Measurements from ENCODE around the gene ISM2. TPM values are rescaled to one million over a fixed set of nuclear protein-coding genes. Genes with fewer than 3 reads are reported as not detected.

ISM2 gene
- total RNA-seq, 4 donors from 2014 or later, result 0.72 to 2.3 (median 1.4) TPM; not detected in 1

DNA sequence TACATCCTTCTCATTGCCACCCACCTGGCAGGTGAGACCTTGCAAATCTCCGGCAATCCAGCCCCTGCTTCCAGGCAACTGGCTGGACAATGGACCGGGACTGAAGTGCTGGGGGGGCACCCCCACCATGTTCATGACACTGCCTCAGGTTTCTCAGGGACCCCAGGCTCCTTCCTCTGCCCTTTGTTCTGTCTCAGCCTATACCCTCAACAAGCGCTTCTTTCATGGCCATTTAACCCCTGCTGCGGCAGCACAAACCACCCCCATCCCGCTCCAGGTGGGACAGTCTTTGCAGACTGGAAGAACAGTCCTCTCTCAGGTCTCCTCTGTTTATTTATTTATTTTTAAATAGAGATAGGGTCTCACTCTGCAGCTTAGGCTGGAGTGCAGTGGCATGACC, 7.6 kb downstream of the ISM2 start:
- no peak for DNase-seq (ENCODE audit: low spot score)
- no peak for ATAC-seq (ENCODE audit: low FRiP score)
- no peak for TF ChIP-seq CTCF (IDR thresholded peaks at IDR 0.05)

GRCh38 chr14:77490347-77490986, 8.1 kb downstream of the ISM2 start:
- ATAC-seq (ENCODE audit: low FRiP score) (no peak), DNase-seq (ENCODE audit: low spot score) (no peak)
- no peak for TF ChIP-seq CTCF (IDR thresholded peaks at IDR 0.05)

DNA sequence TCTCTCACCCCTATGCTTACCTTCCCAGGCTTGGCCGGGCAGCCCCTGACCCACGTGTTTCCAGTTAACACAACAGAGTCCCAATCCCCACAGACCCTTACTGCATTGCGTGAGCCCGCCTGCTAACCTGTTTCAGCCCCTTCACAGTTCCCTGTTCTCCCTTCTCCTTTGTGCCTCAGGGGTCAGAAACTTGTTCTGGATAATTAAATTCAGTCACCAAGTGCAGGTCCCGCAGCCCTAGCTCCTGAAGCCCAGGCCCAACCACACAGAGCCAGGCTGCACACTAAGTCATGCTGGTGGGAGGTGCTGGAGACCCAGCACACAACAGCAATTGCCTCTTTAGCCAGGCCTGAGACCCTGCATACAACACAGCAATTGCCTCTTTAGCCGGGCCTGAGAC, 9.6 kb downstream of the ISM2 start:
- TF ChIP-seq CTCF (IDR thresholded peaks at IDR 0.05), result no peak
- no peak for ATAC-seq (ENCODE audit: low FRiP score)
- DNase-seq (ENCODE audit: low spot score), result no peak

- no peak for TF ChIP-seq CTCF (IDR thresholded peaks at IDR 0.05)
- DNase-seq (ENCODE audit: low spot score), result no peak
- ATAC-seq (ENCODE audit: low FRiP score), result no peak
These were observed 10.1 kb downstream of the ISM2 start for GRCh38 chr14:77488558-77488957.

- TF ChIP-seq CTCF (IDR thresholded peaks at IDR 0.05), result no peak
- ATAC-seq (ENCODE audit: low FRiP score) (no peak), DNase-seq (ENCODE audit: low spot score) (no peak)
These were observed 12.5 kb downstream of the ISM2 start for GRCh38 chr14:77485901-77486678.

GRCh38 chr14:77485256-77485655, 13.4 kb downstream of the ISM2 start:
- no peak for ATAC-seq (ENCODE audit: low FRiP score)

More at GRCh38 chr14:77485256-77485655, 13.4 kb downstream of the ISM2 start:
- DNase-seq (ENCODE audit: low spot score), result no peak
- TF ChIP-seq CTCF (IDR thresholded peaks at IDR 0.05), result no peak
